Measurements from ENCODE around the gene BPIFA3.
"Not testable (repeated sequence)": the region's sequence is repeated elsewhere in the genome, so short reads cannot be mapped to it uniquely, and the experiment has no call there.

BPIFA3 gene

GRCh38 chr20:33217052-33217451 lies at the start of gene BPIFA3:
TSS of gene BPIFA3 (plus strand) at chr20:33217352. CDS start at chr20:33217537, 185 bp downstream.
- no peak for DNase-seq

DNA sequence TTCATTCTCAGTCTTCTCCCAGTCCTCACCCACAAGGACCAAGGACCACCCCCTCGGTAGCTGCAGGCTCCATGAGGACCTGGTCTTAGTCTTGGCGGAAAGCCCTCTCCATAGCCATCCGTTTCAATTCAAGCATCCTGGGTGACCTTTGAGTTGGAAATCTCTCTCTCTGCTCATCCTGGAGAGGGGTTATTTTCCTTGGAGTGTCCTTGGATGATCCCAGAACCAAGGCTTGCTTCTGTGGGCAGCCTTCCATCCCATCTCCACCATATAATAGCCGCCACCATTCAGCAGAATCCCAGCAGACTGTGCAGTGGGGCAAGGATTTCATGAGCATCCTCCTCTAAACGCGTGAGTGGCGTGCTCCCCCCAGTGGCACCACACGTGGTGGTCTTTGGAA lies 49.3 kb upstream of the BPIFA3 start, which contains the start of gene BPIFA2:
TSS of gene BPIFA2 (plus strand) at position 301 of the 400 bp plus-strand sequence. CDS start 987 bp downstream, outside the sequence.
- DNase-seq, result no peak

- DNase-seq, result no peak
Measured at GRCh38 chr20:33169176-33169794, 47.9 kb upstream of the BPIFA3 start.

DNA sequence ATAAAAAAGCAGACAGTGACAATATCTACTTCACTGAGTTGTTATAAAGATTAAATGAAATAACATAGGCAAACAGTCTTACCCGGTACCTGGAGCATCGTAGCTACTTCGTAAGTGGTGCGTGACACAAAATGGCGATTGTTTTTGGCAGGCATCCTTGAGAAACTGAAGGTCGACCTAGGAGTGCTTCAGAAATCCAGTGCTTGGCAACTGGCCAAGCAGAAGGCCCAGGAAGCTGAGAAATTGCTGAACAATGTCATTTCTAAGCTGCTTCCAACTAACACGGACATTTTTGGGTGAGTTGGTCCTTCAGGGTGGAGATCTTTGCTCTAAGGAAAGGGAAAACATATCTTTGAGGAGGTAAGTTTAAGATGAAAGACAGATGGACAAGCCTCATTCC lies 44.4 kb upstream of the BPIFA3 start:
- no peak for DNase-seq

GRCh38 chr20:33175123-33175522 lies 42.0 kb upstream of the BPIFA3 start:
- no peak for DNase-seq

DNA sequence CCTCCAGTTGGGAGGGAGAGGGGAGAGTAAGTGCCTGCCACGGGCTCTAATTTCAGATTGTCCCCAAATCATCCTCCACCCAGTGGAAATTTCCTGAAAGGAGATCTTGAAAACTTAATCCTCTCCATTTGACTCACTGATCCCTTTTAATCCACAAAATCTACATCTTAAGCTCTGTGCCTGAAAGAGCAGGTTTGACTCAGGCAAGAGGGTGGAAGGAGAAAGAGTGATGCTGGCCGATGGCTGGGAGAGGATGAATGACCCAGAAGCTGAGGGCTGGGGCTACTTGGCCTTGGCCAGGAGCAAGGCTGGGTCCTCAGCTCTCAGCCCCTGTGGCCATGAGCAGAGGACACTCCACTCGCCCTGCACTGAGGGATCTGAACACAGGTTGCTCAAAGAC lies 41.1 kb upstream of the BPIFA3 start:
- DNase-seq, result no peak

GRCh38 chr20:33177866-33178265 lies 39.3 kb upstream of the BPIFA3 start:
- no peak for DNase-seq

- no peak for DNase-seq
Measured at GRCh38 chr20:33178726-33179125, 38.4 kb upstream of the BPIFA3 start.

DNA sequence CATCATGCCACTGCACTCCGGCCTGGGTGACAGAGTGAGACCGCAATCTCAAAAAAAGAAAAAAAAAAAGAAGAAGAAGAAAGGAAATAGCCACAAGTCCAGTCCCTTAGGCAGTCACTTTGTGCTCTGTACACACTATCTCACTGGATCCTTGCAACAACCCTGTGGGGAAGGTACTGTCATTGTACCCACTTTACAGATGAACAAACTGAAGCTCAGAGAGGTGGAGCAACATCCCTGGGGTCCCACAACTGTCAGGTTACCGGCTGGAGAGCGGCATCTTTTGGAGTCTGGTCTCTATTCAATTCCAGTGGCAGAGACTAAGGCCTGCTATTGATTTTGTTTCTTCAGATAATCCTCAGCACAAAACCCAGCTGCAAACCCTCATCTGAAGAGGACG lies 37.0 kb upstream of the BPIFA3 start:
- no peak for DNase-seq

DNA sequence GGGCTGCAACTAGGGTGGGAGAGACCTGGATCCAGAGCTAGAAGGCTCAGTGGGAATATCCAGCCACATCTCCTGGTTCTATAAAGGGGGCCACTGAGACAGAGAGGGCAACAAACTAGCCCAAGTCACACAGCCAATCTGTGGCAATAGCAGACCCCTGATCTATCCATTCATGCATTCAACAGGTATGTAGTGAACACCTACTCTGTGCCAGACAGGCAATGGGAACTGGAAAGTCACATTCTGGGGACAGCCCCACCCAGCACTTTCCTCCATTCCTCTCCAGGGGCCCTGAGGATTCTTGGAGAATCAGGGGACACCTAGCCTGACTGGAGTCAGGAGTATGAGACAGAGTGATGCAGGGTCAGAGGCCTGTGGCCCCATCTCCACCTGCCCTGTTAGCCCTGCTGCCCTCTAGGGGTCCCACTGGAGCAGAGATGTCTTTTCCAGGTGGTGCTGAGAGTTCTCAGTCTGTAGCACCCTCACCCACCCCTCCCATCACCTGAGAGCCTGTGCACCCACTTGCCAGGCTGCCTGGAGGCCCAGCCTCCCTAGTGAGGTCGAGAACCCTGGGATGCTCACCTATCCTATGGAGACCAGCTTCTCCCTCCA lies 35.6 kb upstream of the BPIFA3 start:
- no peak for DNase-seq

GRCh38 chr20:33183312-33183711 lies 33.8 kb upstream of the BPIFA3 start:
- DNase-seq, result no peak

DNA sequence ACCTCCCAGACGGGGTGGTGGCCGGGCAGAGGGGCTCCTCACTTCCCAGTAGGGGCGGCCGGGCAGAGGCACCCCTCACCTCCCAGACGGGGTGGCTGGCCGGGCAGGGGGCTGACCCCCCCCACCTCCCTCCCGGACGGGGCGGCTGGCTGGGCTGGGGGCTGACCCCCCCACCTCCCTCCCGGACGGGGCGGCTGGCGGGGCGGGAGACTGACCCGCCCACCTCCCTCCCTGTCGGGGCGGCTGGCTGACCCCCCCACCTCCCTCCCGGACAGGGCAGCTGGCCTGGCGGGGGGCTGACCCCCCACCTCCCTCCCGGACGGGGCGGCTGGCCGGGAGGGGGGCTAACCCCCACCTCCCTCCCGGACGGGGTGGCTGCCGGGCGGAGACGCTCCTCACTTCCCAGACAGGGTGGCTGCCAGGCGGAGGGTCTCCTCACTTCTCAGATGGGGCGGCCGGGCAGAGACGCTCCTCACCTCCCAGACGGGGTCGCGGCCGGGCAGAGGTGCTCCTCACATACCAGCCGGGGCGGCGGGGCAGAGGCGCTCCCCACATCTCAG lies 32.0 kb upstream of the BPIFA3 start:
- not testable (repeated sequence) for DNase-seq

GRCh38 chr20:33187491-33187890 lies 29.7 kb upstream of the BPIFA3 start:
- no peak for DNase-seq

DNA sequence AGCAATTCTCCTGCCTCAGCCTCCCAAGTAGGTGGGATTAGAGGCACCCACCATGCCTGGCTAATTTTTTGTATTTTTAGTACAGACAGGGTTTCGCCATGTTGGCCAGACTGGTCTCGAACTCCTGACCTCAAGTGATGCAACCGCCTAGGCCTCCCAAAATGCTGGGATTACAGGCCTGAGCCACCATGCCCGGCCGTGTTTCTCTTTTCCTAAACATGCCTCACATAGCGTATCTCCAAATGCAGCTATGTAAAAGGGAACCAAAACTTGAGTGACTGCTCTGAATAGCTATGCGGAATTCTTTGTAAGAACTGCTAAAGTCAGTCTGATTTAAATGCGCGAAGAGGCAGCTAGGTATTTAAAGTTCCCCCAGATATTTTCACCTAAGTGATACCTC lies 28.7 kb upstream of the BPIFA3 start:
- no peak for DNase-seq

- DNase-seq, result no peak
Measured at GRCh38 chr20:33191484-33191883, 25.7 kb upstream of the BPIFA3 start.

DNA sequence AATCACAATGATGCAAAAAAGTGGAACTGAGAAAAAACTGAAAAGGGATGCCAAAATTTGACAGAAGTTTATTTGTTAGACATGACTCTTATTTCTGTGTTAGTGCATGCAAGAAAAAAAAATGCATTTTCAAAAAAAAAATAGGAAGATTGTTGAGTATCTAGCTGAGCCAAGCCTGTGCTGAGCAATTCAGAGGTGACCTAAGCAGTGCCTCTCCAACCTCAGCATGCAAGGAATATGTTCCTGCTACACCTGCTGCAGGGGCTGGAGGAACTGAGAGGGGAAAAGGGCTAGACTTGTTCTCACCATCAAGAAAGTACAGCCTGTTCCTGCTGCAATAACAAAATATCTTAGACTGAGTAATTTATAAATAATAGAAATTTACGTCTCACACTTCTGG lies 25.2 kb upstream of the BPIFA3 start:
- DNase-seq, result no peak

GRCh38 chr20:33192912-33193501 lies 24.1 kb upstream of the BPIFA3 start:
- no peak for DNase-seq

DNA sequence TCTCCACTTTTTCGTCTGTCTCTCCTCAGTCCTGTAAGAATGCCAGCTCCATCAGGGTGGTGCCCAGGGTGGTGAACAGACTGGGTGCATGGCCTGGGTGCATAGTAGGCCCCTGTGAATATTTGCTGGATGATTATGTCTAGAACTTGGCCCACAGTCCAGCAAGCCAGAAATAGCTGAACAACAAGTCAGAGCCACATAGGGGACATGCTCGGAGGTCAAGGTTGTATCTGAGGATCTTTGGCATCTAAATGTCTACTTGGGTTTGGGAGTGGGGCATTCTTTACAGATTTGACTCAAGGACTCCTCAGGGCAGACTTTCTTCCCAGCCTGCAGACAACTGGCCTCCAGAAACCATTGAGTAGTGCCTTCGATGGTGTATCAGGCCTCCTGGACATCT lies 18.1 kb upstream of the BPIFA3 start:
- no peak for DNase-seq

DNA sequence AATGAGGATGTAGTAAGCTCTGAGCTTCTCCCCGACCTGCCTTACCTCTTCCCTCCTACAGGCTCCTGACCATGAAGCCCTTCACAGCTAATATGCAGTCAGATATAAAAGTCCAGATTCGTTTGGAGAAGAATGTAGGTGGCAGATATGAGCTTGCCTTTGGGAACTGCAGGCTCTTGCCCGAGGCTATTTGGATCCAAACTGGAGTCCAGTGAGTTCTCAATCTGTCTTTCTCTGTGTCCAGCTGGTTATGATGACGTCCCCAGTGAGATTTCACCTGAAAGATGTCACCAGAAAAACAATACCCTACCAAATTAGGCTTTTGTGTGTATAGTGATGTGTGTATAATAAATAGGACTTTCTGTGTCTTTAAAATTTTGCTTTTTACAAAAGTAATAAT lies 14.7 kb upstream of the BPIFA3 start:
- no peak for DNase-seq

- no peak for DNase-seq
Measured at GRCh38 chr20:33203444-33203843, 13.7 kb upstream of the BPIFA3 start.

GRCh38 chr20:33209789-33210188 lies 7.4 kb upstream of the BPIFA3 start:
- peak; percentile 5 for DNase-seq

GRCh38 chr20:33210371-33210770 lies 6.8 kb upstream of the BPIFA3 start:
- no peak for DNase-seq

GRCh38 chr20:33211817-33212424 lies 5.2 kb upstream of the BPIFA3 start:
- DNase-seq, result peak; percentile 19

DNA sequence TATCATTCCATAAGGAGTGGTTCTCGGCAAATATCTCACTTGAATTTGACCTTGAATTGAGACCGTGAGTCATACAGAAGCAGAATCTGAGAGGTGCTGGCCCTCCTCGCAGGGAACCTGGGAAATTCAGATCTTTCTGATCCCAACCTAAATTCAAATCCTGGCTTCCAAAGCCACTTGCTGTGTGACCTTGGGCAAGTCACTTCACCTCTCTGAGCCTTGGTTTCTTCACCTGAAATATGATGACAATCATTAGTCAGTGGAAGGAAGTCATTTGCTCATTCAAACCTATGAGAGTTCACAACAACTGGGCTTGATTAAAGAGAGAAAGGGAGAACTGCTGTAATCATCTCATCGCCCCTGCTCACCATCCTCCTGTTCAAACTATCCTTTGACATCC lies 7.2 kb downstream of the BPIFA3 start:
- no peak for DNase-seq

Measured in NK-92 treated with Interleukin-12 subunit alpha and Interleukin-12 subunit beta, amount 100 ng/mL, for 24 hours (cell line).